HS-27A (cell line): ENCODE measurements around the gene GCNA.
"Not testable (repeated sequence)": the region's sequence is repeated elsewhere in the genome, so short reads cannot be mapped to it uniquely, and the experiment has no call there.

Experiments
- DNase-seq: peaks from one replicate; pipeline ENCODE4 v3.0.0-alpha.2; 2012; ENCODE audit warnings: low read depth, missing footprints

The GCNA gene

DNA sequence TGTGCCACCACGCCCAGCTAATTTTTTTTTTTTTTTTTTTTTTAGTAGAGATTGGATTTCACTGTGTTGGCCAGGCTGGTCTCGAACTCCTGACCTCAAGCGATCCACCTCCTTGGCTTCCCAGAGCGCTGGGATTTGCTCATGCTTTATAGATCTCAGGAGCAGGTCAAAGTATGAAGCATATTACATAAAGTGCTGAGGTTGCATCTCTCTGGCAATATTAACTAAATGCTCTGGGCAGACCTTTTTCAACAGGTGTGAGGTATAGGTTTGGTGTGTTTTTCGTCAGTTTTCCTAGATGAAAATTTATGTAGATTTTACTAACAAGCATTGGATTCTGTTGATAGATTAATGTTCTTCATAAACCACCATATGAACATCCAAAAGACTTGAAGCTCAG, 19.3 kb upstream of the GCNA start:
- DNase-seq, result no peak

DNA sequence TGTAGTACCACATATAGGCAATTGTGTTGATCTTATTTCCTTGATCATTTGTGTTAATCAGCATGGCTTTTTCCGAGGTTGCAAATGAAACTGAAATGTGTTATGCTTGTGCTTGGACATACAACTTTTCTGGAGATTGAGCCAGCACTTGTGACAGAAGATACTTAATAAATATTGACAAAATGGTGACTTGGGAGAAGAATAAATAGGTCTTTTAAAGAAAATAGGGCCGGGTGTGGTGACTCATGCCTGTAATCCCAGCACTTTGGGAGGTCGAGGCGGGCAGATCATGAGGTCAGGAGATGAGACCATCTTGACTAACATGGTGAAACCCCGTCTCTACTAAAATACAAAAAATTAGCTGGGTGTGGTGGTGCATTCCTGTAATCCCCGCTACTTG, 18.5 kb upstream of the GCNA start:
- not testable (repeated sequence) for DNase-seq

DNA sequence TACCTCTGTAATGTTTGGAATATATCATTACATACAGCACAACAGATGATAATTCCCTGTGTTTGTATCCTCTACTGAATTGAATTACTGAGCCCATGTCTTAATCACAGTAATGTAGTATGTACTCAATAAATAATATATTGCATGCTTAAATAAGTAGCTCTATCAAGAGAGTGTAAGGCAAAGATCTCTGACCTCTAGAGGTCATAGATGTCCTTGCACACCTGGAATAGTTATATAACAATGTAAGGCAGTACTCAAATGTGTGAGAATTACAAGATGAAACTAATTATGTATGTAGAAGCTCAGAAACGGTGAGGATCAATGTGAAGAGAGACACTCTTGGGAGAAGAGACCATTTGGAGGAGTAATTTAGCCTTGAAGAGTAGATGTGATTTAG, 14.3 kb upstream of the GCNA start:
- DNase-seq, result no peak

DNA sequence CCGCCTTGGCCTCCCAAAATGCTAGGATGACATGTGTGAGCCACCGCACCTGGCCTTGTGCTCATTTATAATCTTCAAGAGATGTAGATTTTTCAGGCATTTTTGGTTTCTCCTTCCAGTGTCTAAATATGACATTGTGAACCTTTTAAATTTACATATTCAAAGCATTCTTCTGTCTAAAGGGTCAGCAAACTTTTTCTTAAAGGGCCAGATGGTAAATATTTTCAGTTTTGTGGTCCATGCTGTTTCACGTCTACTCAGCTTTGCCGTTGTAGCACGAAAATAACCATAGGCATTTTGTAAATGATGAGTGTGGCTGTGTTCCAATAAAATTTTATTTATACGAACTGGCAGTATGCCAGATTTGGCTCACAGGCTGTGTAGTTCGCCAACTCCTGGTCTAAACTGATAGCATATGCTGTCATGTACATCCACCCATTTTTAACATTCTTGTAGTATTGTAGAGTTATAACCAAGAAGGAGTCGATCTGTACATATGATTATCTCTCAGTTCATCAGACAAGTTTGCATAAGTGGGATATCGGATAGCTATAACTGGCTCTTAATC, 12.7 kb upstream of the GCNA start:
- no peak for DNase-seq

DNA sequence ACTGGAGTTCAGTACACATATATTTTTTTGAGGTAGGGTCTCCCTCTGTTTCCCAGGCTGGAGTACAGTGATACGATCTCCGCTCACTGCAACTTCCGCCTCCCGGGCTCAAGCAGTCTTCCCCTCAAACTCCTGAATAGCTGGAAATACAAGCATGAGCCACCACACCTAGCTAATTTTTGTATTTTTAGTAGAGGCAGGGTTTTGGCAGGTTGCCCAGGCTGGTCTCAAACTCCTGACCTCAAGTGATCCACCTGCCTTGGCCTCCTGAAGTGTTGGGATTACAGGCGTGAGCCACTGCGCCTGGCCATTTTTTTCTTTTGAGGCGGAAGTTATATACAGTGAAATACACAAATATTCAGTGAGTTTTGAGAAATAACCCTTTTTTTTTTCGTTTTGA, 6.8 kb upstream of the GCNA start:
- not testable (repeated sequence) for DNase-seq

DNA sequence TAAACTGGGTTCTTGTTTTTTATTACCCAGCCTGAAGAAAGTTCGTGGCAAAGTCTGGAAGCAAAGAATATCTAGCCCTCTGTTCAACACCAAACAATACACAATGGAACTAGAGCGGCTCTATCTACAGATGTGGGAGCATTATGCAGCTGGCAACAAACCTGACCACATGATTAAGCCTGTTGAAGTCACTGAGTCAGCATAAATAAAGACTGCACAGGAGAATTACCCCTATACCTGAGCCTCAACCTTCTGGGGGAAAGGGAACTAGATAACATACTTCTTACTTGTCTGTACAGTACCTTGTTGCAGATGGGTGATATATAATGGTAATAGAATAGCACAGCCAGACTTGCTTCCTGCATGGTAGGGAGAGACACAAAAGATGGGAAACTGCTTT, 4.6 kb upstream of the GCNA start:
- no peak for DNase-seq

DNA sequence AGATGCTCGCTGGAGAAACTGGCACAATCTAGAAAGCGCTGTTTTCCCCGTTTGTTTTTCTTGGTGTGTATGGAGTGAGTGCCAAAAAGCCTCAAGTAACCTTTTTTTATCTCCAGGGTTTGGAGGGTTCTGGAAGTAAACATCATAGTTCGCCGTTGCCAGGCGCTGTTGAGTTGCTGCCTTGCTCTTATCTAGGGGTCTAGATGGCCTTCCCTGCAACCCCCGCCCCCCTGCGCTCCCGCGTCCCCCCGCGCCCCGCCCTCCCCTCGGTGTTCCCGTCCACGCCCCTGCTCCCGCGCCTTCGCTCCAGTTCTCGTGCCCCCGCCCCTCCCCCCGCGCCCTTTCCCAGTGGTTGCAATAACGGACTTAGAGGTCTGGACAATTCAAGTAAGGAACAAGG, 555 bp upstream of the GCNA start:
- DNase-seq, result no peak

DNA sequence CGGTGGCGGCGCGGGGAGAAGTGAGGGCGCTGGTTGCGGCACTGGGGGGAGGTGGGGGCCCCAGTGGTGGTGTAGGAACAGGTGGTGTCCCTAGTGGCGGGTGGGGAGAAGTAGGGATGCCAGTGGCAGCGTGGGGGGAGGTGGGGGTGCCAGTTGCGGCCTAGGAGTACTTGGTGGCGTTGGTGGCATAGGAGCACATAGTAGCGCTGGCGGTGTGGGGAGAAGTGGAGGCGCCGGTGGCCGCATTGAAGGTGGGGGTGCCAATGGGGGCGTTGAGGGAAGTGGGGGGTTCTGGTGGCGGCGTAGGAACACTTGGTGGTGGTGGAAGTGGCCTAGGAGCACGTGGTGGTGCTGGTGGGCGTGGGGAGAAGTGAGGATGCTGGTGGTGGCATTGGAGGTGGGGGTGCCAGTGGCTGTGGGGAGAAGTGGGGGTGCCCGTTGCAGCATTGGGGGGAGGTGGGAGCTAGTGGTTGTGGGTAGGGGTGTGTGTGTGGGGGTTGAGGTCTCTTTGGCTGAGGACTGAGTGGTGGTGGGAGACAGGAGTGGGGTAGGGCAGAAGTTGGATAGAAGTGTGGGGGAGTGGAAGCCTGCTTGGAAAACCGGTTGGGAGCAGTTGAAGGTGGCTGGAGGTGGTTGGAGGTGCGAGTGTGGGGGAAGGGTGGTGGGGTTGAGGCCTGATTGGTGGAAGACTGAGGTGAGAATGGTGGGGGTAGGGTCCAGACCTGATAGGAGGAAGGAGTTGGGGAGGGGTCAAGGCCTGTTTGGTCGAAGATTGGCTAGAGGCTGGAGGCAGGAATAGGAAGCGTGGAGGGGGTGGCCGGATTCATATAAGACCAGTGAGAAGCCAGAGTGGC, 1.1 kb downstream of the GCNA start:
- DNase-seq, result no peak

DNA sequence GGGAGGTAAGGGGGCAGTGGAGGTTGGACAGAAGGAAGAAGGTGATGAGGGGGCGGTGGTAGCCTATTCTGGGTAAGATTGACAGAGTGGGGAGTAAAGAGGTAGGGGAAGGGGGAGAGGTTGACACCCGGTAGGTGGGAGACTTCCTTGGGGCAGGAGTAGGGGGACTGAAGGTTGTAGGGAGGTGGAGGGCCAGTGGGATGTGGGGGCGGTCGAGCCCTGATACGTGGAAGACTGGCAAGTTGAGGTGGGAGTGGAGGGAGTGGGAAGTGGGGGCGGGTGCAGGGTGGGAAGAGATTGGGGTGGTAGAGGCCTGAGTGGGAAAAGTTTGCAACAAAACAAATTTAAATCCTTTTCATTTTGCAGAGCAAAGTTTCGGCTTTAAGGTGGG, 1.7 kb downstream of the GCNA start:
- DNase-seq, result no peak

DNA sequence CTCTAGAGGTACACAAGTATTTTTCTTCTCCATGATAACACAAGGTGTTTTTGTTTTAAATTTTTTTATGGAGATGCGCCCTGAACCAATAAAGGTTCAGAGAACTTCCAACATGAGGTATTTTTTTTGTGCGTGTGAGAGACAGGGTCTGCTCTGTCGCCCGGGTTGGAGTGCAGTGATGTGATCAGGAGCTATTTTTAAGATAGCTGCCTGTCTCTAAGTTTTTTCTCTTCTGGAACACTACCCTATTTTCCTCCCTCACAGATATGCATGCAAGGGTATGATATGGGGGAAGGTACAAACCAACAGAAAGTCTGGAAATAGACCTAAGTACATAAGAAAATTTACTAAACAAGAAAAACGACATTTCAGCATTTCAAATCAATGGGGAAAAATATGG, 3.0 kb downstream of the GCNA start:
- DNase-seq, result no peak

DNA sequence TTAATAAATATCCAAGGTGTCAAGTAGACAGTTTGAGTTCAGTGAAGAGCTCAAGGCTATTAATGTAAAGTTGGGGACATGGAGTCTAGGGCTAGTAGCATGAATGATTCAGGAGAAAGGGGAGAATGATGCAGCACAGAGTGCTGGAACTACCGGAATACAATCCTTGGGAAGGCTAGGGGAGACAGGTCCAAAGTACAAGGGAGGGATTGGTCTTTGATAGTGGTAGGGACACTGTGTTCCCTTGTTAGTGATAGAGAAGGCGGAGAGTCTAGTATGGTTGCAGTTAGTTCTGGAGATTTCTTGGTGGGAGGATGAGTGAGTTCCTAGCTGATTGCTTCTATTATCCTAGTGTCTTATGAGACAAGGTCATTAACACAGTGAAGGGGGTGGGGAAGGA, 8.7 kb downstream of the GCNA start:
- no peak for DNase-seq

DNA sequence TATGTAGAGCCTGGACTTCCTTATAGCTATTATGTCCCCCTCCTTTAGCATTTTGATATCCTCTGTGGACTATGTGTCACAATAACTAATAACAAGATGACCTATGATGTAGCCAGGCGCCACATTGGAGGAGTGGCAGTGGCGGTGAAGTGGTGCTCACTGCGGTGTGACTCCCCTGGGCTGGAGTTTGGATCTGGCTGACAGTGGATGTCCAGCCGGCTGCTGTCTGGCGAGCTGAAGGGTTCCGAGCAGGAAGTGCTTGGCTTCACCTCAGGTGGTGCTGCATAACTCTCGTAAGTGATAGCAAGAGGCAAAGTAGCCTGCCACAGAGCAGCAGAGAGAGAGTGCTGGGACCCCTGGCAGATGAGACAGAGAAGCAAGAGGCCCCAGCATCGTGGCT, 15.0 kb downstream of the GCNA start:
- DNase-seq, result not testable (repeated sequence)

DNA sequence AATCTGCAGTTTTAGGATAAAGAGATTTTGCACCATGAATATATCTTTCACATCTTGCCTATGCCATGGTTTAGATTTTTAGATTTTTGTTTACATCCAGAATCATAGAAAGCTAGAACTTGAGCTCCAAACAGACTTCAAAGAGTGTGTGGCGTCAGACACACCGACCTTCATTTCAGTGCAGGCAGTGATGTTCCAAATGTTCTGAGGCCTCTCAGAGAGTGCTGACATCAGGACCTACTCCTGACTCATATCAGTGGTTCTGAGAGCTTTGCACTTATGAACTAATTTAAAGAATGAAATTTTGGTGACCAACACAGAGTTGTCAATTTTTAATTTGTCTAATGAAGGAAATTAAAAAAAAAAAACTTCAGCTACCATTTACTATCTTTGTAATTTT, 21.7 kb downstream of the GCNA start:
- DNase-seq, result no peak

DNA sequence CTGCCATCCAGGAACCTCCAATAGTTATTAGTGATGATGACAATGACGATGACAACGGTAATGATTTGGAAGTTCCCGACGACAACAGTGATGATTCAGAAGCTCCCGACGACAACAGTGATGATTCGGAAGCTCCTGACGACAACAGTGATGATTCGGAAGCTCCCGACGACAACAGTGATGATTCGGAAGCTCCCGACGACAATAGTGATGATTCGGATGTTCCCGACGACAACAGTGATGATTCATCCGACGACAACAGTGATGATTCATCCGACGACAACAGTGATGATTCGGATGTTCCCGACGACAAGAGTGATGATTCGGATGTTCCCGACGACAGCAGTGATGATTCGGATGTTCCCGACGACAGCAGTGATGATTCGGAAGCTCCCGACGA, 25.4 kb downstream of the GCNA start:
- DNase-seq, result no peak

DNA sequence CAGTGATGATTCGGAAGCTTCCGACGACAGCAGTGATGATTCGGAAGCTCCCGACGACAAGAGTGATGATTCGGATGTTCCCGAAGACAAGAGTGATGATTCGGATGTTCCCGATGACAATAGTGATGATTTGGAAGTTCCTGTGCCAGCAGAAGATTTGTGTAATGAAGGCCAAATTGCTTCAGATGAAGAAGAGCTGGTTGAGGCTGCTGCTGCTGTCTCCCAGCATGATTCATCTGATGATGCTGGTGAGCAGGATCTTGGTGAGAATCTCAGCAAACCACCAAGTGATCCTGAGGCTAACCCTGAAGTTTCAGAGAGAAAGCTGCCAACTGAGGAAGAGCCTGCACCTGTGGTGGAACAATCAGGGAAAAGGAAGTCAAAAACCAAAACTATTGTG, 25.9 kb downstream of the GCNA start:
- DNase-seq, result no peak

DNA sequence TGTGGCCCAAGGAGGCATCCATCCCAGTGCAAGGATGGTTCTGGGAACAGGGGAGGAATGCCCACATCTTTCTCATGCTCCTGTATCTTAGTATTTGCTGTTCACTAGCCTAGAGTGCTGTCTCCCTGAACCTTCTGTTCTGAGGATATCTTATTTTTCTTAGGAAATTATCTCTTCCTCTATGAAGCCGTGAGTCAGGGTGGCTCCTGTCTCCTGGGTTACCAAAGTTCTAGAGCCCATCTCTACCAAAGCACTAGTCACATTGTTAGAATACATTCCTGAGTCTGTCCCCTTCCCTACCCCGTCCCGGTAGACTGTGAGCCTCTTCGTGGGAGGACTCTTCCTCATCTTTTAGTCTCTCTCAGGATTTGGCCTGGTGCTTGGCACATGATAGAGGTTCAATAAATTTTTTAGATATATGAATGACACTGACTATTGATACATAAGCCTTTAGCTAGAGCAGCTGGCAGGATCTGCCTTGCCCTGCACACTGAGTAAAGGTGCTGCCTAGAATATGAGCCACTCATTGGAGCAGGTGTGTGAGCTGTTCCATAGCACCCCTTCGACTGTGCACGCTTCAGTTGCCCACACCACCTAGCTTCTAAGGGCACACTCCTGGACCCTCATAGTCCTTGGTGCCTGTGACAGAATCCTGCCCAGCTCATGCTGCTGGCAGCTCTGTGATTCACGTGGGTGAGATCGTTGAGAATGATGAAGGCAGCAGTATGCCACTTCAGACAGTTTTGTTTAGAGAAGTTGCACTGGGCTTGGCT, 26.7 kb downstream of the GCNA start:
- DNase-seq, result no peak

DNA sequence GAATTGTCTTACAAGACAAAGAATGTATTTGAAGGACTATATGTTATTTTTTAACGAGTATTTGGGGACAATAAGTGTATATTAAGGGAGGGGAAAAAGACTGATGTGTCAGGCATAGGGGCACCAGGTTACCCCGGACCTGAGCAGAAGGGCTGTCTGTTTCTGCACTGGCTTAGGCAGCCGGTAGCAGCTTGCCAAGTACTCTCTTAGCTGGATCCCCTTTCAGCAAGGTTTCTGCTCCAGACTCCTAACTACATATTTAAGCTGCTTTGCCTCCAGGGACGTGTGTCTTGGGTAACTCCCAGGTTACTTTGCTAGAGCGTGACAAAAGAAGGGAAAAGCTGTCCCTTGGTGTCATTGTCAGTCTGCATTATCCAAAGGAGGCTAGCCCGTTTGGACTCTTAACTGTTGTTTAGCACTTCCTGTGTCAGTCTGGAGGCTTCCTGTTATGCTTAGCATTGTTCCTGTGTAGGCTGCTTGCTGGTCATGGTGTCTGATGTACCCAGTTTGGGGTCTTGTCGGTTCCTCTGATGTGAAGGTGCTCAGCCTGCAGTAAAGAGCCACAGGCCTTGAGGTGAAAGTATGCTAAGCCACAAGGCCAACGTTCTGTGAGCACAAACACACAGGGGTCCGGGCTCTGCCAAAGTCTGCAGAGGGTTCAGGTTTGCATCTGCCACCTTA, 28.4 kb downstream of the GCNA start:
- DNase-seq, result no peak

DNA sequence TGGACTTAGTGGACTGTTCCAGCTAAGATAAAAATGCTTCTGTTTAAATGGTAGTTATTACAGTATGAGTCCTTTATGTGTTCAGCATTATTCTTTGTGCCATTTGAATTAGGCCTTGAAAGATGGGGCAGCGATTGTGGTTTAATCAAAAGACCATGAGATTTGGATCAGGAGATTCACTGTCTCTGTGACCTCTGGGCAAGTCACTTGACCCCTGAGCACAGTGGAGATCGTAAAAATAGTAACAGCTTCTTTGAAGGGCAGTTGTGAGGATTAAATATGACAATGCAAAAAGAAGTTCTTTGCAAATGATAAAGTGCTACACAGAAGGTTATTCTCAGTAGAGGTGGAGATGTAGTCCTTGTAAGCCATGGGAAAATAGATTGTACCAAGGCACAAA, 29.3 kb downstream of the GCNA start:
- no peak for DNase-seq

DNA sequence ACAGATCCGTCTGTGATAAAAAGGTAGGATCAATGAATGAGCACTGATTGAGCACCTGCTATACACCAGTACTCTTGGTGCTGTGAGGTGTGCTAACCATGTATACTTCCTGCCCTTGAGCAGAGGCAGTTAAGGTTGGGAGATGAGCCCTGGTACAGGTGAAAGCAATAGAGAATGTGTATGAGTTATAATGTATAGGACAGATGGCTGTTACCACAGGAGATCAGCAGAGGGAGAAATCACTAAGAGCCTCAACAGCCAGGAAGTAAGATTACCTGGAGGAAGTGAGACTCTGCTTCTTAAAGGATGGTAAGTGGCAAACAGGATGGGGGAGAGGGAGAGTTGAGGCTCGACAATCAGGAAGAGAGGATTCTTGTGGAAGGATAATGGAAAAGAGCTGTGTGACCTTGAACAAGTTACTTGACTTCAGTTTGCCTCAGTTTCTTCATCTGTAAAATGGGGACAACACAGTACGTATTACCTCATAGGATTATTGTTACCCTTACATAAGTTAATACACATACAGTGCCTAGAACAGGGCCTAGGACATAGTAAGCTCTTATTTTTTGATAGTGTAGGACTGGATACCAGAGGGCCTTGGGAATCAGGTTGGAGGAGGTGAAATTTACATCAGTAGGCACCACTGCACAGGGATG, 31.0 kb downstream of the GCNA start:
- DNase-seq, result no peak

DNA sequence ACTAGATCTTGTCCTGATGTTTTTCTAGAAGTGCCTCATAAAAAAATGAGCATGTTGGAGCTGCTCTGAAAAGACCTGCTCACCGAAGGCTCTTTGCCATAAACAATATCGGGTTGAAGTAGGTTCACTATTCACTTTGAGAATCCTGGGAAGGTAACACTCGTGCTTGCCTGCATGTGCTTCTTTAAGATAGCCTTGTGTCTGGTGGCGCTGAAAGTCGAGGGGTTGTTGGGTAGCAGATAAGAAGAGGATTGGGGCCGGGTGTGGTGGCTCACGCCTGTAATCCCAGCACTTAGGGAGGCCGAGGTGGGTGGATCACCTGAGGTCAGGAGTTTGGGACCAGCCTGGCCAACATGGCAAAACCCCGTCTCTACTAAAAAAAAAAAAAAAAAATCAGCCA, 33.5 kb downstream of the GCNA start:
- not testable (repeated sequence) for DNase-seq

DNA sequence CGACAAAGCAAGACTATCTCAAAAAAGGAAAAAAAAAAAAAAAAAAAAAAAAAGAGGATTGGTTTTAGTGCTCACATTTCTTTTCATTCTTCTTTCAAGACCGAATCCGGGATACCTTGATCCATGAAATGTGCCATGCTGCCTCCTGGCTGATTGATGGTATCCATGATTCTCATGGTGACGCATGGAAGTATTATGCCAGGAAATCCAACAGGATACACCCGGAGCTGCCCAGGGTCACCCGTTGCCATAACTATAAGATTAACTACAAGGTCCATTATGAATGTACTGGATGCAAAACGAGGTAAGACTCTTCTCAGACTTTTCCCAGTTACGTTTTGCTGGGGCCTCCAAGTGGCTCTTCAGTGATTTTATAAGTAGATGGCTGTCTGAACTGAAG, 34.0 kb downstream of the GCNA start:
- no peak for DNase-seq

DNA sequence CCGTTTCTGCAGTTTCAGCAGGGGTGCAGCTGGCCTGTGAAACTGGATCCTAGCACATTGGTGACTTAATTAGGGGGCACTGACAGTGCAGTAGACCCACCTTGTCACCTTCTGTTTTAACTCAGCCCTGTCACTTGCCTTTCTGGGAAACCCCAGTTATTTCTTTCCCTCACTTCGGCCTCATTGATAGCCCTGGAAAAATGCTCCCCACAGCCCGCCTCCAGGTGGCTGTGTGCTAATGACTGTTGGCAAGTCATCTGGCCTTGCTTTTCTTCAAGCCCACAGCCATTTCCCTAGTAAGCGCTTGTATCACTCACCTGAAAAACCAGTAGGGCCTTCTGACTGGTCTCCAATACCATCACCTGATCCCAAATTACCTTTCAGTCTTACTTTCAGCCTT, 36.8 kb downstream of the GCNA start:
- no peak for DNase-seq
